Stimulated activated CD4-positive, alpha-beta T cell treated with anti-CD3 and anti-CD28 coated beads, TNF-alpha, amount 100 ng/mL, for 4 hours (primary cell): ENCODE data around the gene CCNL2.
"Not testable (repeated sequence)": the region's sequence is repeated elsewhere in the genome, so short reads cannot be mapped to it uniquely, and the experiment has no call there.

Experiments used
- DNase-seq, 3 experiments: peaks; one replicate each; pipeline ENCODE4 v3.0.0-alpha.2; 2020; ENCODE audit warnings: low read depth in 3 of 3

CCNL2 gene

GRCh38 chr1:1373051-1373814 lies 25.9 kb downstream of the CCNL2 start:
- DNase-seq, result no peak

GRCh38 chr1:1371746-1372711 lies 27.1 kb downstream of the CCNL2 start:
- DNase-seq, result peak; percentile 59 to 66 (median 65)

GRCh38 chr1:1371364-1371745 lies 27.8 kb downstream of the CCNL2 start:
- DNase-seq, result no peak

- DNase-seq, result no peak
These were observed 28.3 kb downstream of the CCNL2 start for GRCh38 chr1:1370771-1371300.

GRCh38 chr1:1370094-1370493 lies 29.0 kb downstream of the CCNL2 start:
- not testable (repeated sequence) for DNase-seq

GRCh38 chr1:1367315-1367714 lies 31.8 kb downstream of the CCNL2 start:
- no peak for DNase-seq

- no peak for DNase-seq
These were observed 32.5 kb downstream of the CCNL2 start for GRCh38 chr1:1366699-1367066.

- DNase-seq, result no peak
These were observed 33.0 kb downstream of the CCNL2 start for GRCh38 chr1:1365875-1366698.

GRCh38 chr1:1364266-1364665 lies 34.9 kb downstream of the CCNL2 start:
- DNase-seq, result no peak

- DNase-seq, result no peak
These were observed 37.1 kb downstream of the CCNL2 start for GRCh38 chr1:1361982-1362423.

GRCh38 chr1:1361233-1361981 lies 37.7 kb downstream of the CCNL2 start:
- no peak for DNase-seq

GRCh38 chr1:1360506-1361169 lies 38.5 kb downstream of the CCNL2 start:
- no peak for DNase-seq

GRCh38 chr1:1359664-1360468 lies 39.3 kb downstream of the CCNL2 start:
- DNase-seq, result no peak

GRCh38 chr1:1359308-1359663 lies 39.8 kb downstream of the CCNL2 start:
- DNase-seq, result no peak

GRCh38 chr1:1358433-1359271 lies 40.5 kb downstream of the CCNL2 start, which contains the start of gene MXRA8:
MXRA8 (minus strand) TSS chr1:1358555; CDS start chr1:1358504, 51 bp downstream.
- DNase-seq, result no peak

GRCh38 chr1:1357871-1358432 lies 41.2 kb downstream of the CCNL2 start:
- DNase-seq, result no peak

- DNase-seq, result no peak
These were observed 42.2 kb downstream of the CCNL2 start for GRCh38 chr1:1356796-1357401.
